Psoas muscle (tissue), 8 donors: Measurements from ENCODE around the gene OCA2. TPM values are rescaled to one million over a fixed set of nuclear protein-coding genes. Genes with fewer than 3 reads are reported as not detected.

Experiments
- ATAC-seq, 4 donors: fragments of 200-7000 bp; cut with Tn5 transposase; one replicate each; pipeline ENCODE4 v1.9.1; 2020; ENCODE audit warnings: moderate library complexity in 3 of 4, mild to moderate bottlenecking in 2 of 4
- DNase-seq, 2 donors: peaks; one replicate each; pipeline ENCODE4 v3.0.0-alpha.2; 2020
- H3K27ac ChIP-seq: fragments of 200-600 bp; one replicate; pipeline ENCODE4 v1.8.0; 2022
- H3K27me3 ChIP-seq, 3 donors: fragments of 200-600 bp in 1 of 3; one replicate each; pipeline versions ENCODE4 v1.6.1 to v1.8.0; 2013 to 2022; ENCODE audit warnings: low read length in 2 of 3, mild to moderate bottlenecking in 2 of 3, moderate library complexity in 1 of 3; ENCODE audit not compliant: insufficient read depth in 3 of 3
- H3K36me3 ChIP-seq, 2 donors: fragments of 200-600 bp in 1 of 2; one replicate each; pipeline versions ENCODE4 v1.6.1 to v1.8.0; 2013 to 2022; ENCODE audit warnings: low read depth in 1 of 2, mild to moderate bottlenecking in 1 of 2, moderate library complexity in 1 of 2; ENCODE audit not compliant: insufficient read depth in 1 of 2
- H3K4me1 ChIP-seq: fragments of 200-600 bp; one replicate; pipeline ENCODE4 v1.8.0; 2022
- H3K4me3 ChIP-seq: fragments of 200-600 bp; one replicate; pipeline ENCODE4 v1.8.0; 2022; ENCODE audit warnings: mild to moderate bottlenecking
- H3K9me3 ChIP-seq: fragments of 200-600 bp; one replicate; pipeline ENCODE4 v1.8.0; 2022
- CTCF ChIP-seq: fragments of 200-600 bp; IDR thresholded peaks from one replicate; pipeline ENCODE4 v1.8.0; 2022; ENCODE audit warnings: antibody characterized with exemption
- WGBS, 3 donors: extraction: QIAGEN DNeasy Blood & Tissue Kit; methylation state at CpG; one replicate each; pipeline versions ENCODE4 v1.1.6 to v1.1.7; 2013; 5-methylcytosine and 5-hydroxymethylcytosine counted together
- intact Hi-C, 2 donors: fragments of 100-400 bp; cut with DNase I; formaldehyde crosslinking; loops; one replicate each; pipeline versions ENCODE4 v1.11.0 to v1.14.2; 2022
- polyA plus RNA-seq, 3 donors: library from polyadenylated mRNA; stranded (reverse); fragments of 200-250 nt; gene quantifications; one replicate each; pipeline ENCODE4 v1.2.3, GENCODE V29; 2013
- total RNA-seq, 4 donors: library from RNA; stranded (reverse); fragmentation: NEBNext Ultra II Directional in 2 of 4; extraction: Animal tissue kit (Norgen Biotek cat#: 25700) in 2 of 4; gene quantifications; one replicate each; pipeline versions ENCODE4 v1.2.1 to v1.2.4, GENCODE V29; 2021 to 2023
- donor health status: healthy with polysubstance abuse.
- donor health status: DM: no; HTN: no; CAD: no; lungs with moderate emphysema.
- donor health status: Bipolar disorder and iron deficiency.
- donor health status: healthy.
- donor health status: DM: yes; HTN: yes; CAD: no.
- donor health status: DM: no; HTN: no; CAD: no.
- donor health status: DM: no; HTN: no; CAD: no.
- donor health status: DM: yes; HTN: yes; CAD: no.

The OCA2 gene
- total and polyA plus RNA-seq, 7 donors, result 0.03 to 0.52 (median 0.17) TPM; not detected in 2

GRCh38 chr15:27868828-27869404 is 230.2 kb downstream of the OCA2 start:
- WGBS, 3 donors, result 76 to 85% (median 81%) methylated on average over 10 of the region's 10 CpGs
- ATAC-seq, result no peak
- H3K9me3 ChIP-seq, result no peaks in the 10 kb centered on the region
- H3K4me3 ChIP-seq, result no peak overlapping the region
- H3K4me1 ChIP-seq, result no peaks in the 10 kb centered on the region
- peaks cover 0 to 2% (median 0%) of the 10 kb centered on the region in 3 donors for H3K27me3 ChIP-seq
- no peak for TF ChIP-seq CTCF
- H3K36me3 ChIP-seq, result no peaks in the 10 kb centered on the region
- H3K27ac ChIP-seq, result no peak overlapping the region
- intact Hi-C loops, result no loop called here
- DNase-seq, result no peak

GRCh38 chr15:27867861-27868260 is 231.3 kb downstream of the OCA2 start:
- intact Hi-C loops, result no loop called here
- H3K4me1 ChIP-seq, result no peaks in the 10 kb centered on the region
- no peak for ATAC-seq

GRCh38 chr15:27866505-27867165 is 232.5 kb downstream of the OCA2 start:
- intact Hi-C loops, result no loop called here
- no peaks in the 10 kb centered on the region for H3K4me1 ChIP-seq
- no peak for ATAC-seq
- WGBS, 3 donors, result 73 to 81% (median 74%) methylated on average over 10 of the region's 10 CpGs
- peaks cover 0 to 2% (median 0%) of the 10 kb centered on the region in 3 donors for H3K27me3 ChIP-seq
- H3K4me3 ChIP-seq, result no peak overlapping the region
- no peaks in the 10 kb centered on the region for H3K9me3 ChIP-seq
- no peaks in the 10 kb centered on the region for H3K36me3 ChIP-seq
- DNase-seq, result no peak
- TF ChIP-seq CTCF, result no peak
- H3K27ac ChIP-seq, result no peak overlapping the region

More at GRCh38 chr15:27867861-27868260, 231.3 kb downstream of the OCA2 start:
- Histone ChIP-seq H3K27ac (no peak overlapping the region), H3K36me3 (no peaks in the 10 kb centered on the region), H3K9me3 (no peaks in the 10 kb centered on the region), H3K4me3 (no peak overlapping the region), H3K27me3 (peaks cover 0 to 2% (median 0%) of the 10 kb centered on the region in 3 donors)
- TF ChIP-seq CTCF, result no peak
- no peak for DNase-seq
- WGBS, 3 donors, result 27 to 28% (median 28%) methylated on average over 7 of the region's 7 CpGs

GRCh38 chr15:27865926-27866325 is 233.2 kb downstream of the OCA2 start:
- Histone ChIP-seq H3K4me3 (no peak overlapping the region), H3K27ac (no peak overlapping the region), H3K4me1 (no peaks in the 10 kb centered on the region), H3K36me3 (no peaks in the 10 kb centered on the region), H3K9me3 (no peaks in the 10 kb centered on the region), H3K27me3 (peaks cover 0 to 2% (median 0%) of the 10 kb centered on the region in 3 donors)
- WGBS, 3 donors, result 65 to 78% (median 76%) methylated on average over 3 of the region's 3 CpGs
- intact Hi-C loops, result no loop called here
- DNase-seq (no peak), ATAC-seq (no peak)
- no peak for TF ChIP-seq CTCF
